Measurements from ENCODE around the gene LHFPL3. TPM values are rescaled to one million over a fixed set of nuclear protein-coding genes. Genes with fewer than 3 reads are reported as not detected.

The LHFPL3 gene
- total RNA-seq, 1 experiment from 2014 or later = not detected

GRCh38 chr7:104927055-104927454, 598.7 kb downstream of the LHFPL3 start:
- Histone ChIP-seq H3K4me1 (ENCODE audit: control insufficient read depth in 1 of 2, insufficient read depth in 2 of 2, low read length in 2 of 2) (peaks cover 0 to 4% of the 10 kb centered on the region in 2 experiments; a peak in 1 of 4 replicates), H4K20me1 (ENCODE audit: insufficient read depth) (no peaks in the 10 kb centered on the region), H3K79me2 (ENCODE audit: insufficient read depth, low read length) (no peaks in the 10 kb centered on the region), H3K9me3 (ENCODE audit: control insufficient read depth in 1 of 2, insufficient read depth in 1 of 2, low read depth in 1 of 2, low read length in 2 of 2) (no peaks in the 10 kb centered on the region), H3K4me3 (replicated peaks in 1 of 2; ENCODE audit: low read depth in 1 of 2, low read length in 2 of 2) (no peak overlapping the region), H3K27me3 (ENCODE audit: insufficient read depth, low read length) (peaks cover 3% of the 10 kb centered on the region; the same call in 1 of the 2 replicates), H2AFZ (ENCODE audit: low read depth, low read length, poor library complexity, severe bottlenecking) (no peak overlapping the region), H3K9ac (ENCODE audit: low read length) (no peak overlapping the region), H3K4me2 (ENCODE audit: low read length) (no peak overlapping the region), H3K36me3 (ENCODE audit: control insufficient read depth in 1 of 2, insufficient read depth in 2 of 2, low read length in 2 of 2) (no peaks in the 10 kb centered on the region), H3K27ac (ENCODE audit: low read depth, low read length) (no peak overlapping the region), H3K9me2 (ENCODE audit: insufficient read depth) (no peaks in the 10 kb centered on the region)
- CTCF ChIA-PET = interaction anchor here (1.4 kb wide), 1 partner anchor 662 kb away, joined by 3 read pairs; no protein-coding TSS in a partner anchor
- intact Hi-C loops (cut with micrococcal nuclease) = loop anchor here (10.0 kb wide), 1 partner anchor 408 kb away; no protein-coding TSS in a partner anchor
- no peak for ATAC-seq
- RAD21 ChIA-PET (ENCODE audit: low non-redundant PET in 1 of 2, low total read pairs in 2 of 2, uncharacterized antibody in 2 of 2, unreplicated experiment in 2 of 2) = no interaction called here
- no peak for TF ChIP-seq POLR2A (IDR thresholded peaks at IDR 0.05; ENCODE audit: borderline replicate concordance, extremely low read depth, insufficient read depth, insufficient read length)
- TF ChIP-seq MAX (IDR thresholded peaks at IDR 0.05) = no peak
- TF ChIP-seq SRF (IDR thresholded peaks at IDR 0.05; ENCODE audit: low read depth) = no peak
- no peak for TF ChIP-seq SP1 (IDR thresholded peaks at IDR 0.05; ENCODE audit: low read depth)
- TF ChIP-seq SIN3A (IDR thresholded peaks at IDR 0.05; ENCODE audit: low read depth) = no peak
- TF ChIP-seq ELF1 (IDR thresholded peaks at IDR 0.05; ENCODE audit: borderline replicate concordance, low read depth) = no peak
- TF ChIP-seq EZH2phosphoT487 (IDR thresholded peaks at IDR 0.05; ENCODE audit: borderline replicate concordance) = no peak
- no peak for TF ChIP-seq FOSL1 (IDR thresholded peaks at IDR 0.05; ENCODE audit: low read depth)
- TF ChIP-seq CTCF (IDR thresholded peaks at IDR 0.05 in 2 of 3, conservative IDR thresholded peaks at IDR 0.05 in 1 of 3; ENCODE audit: borderline replicate concordance in 1 of 3, insufficient read depth in 1 of 3, low read depth in 2 of 3, low read length in 2 of 3) = no peak
- TF ChIP-seq EGR1 (IDR thresholded peaks at IDR 0.05; ENCODE audit: low read depth) = no peak
- TF ChIP-seq JUND (IDR thresholded peaks at IDR 0.05) = no peak
- TF ChIP-seq, protein P1, sequence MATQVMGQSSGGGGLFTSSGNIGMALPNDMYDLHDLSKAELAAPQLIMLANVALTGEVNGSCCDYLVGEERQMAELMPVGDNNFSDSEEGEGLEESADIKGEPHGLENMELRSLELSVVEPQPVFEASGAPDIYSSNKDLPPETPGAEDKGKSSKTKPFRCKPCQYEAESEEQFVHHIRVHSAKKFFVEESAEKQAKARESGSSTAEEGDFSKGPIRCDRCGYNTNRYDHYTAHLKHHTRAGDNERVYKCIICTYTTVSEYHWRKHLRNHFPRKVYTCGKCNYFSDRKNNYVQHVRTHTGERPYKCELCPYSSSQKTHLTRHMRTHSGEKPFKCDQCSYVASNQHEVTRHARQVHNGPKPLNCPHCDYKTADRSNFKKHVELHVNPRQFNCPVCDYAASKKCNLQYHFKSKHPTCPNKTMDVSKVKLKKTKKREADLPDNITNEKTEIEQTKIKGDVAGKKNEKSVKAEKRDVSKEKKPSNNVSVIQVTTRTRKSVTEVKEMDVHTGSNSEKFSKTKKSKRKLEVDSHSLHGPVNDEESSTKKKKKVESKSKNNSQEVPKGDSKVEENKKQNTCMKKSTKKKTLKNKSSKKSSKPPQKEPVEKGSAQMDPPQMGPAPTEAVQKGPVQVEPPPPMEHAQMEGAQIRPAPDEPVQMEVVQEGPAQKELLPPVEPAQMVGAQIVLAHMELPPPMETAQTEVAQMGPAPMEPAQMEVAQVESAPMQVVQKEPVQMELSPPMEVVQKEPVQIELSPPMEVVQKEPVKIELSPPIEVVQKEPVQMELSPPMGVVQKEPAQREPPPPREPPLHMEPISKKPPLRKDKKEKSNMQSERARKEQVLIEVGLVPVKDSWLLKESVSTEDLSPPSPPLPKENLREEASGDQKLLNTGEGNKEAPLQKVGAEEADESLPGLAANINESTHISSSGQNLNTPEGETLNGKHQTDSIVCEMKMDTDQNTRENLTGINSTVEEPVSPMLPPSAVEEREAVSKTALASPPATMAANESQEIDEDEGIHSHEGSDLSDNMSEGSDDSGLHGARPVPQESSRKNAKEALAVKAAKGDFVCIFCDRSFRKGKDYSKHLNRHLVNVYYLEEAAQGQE (IDR thresholded peaks at IDR 0.05; ENCODE audit: low read depth) = no peak
- TF ChIP-seq ZBTB33 (IDR thresholded peaks at IDR 0.05; ENCODE audit: extremely low read depth, insufficient replicate concordance, low read length) = no peak
- no peak for TF ChIP-seq TCF7L2 (IDR thresholded peaks at IDR 0.05; ENCODE audit: borderline replicate concordance, extremely low read depth, insufficient read depth, insufficient read length)
- TF ChIP-seq POLR2AphosphoS5 (IDR thresholded peaks at IDR 0.05; ENCODE audit: low read depth, low read length) = no peak
- no peak for TF ChIP-seq CBX3 (IDR thresholded peaks at IDR 0.05; ENCODE audit: low read depth)
- no TSS peak for BruUV-seq (replicated peaks)
- POLR2A ChIA-PET = no interaction called here
- no peak for DNase-seq (ENCODE audit: low read depth, low spot score)
